ENCODE results near the gene CCDC78. TPM values are rescaled to one million over a fixed set of nuclear protein-coding genes. Genes with fewer than 3 reads are reported as not detected.

CCDC78 gene
- total and polyA plus RNA-seq, 2 of the 13 experiments (the other 11 are each of a cell fraction or from before 2014, with no cell fraction given), result 0.53 to 1.5 TPM

DNA sequence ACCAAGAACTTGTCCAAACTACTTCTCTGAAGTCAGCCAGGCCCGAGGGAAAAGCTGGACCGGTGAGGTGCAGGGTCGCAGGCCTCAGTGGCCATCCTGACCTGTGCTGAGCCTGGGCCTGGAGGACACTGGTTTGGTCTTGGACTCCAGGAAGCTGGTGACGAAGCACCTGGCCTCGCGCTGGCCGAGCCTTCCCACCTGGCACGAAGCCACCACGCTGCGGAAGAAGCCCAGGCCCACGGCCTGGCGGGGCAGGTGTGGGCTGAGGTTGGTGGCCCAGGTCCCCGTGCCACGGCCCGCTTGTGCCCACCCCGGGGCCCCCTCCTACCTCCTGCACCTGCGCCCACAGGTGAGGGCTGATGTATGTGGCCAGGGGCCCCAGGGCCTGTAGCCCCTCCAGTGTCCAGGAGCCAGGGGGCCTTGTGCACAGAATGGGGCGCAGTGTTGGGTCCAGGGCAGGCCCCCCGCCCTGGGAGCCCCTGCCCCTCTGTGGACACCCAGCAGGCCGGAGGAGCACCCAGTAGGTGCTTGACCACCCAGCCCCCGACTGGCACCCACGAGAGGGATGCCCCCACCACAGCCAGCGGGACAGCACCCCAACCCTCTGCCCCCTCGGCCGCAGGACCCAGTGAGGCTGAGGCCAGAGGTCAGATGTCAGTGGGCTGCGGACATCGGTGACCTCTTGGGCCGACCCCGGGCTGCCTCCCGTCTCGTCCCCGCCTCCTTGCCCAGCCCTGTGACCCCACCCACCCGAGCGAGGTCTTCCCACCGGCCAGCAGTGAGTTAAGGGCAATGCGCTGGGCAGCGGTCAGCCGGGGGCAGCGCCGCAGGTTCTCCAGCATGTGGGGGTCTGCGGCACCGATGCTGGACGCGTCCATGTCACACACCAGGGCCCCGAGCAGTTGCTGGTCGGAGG lies 48.1 kb upstream of the CCDC78 start:
- Histone ChIP-seq H3K27me3 (ENCODE audit: control insufficient read depth in 1 of 2, insufficient read depth in 2 of 2, low read length in 2 of 2) (peaks cover 7 to 40% of the 10 kb centered on the region in 2 experiments), H3K36me3 (replicated peaks in 1 of 2; ENCODE audit: control insufficient read depth in 1 of 2, insufficient read depth in 2 of 2, low read length in 2 of 2) (no peaks in the 10 kb centered on the region), H3K4me3 (replicated peaks in 1 of 3; ENCODE audit: insufficient read depth in 1 of 3, low read depth in 2 of 3, low read length in 3 of 3) (no peak overlapping the region), H3K4me1 (ENCODE audit: insufficient read depth, low read length) (no peaks in the 10 kb centered on the region), H3K4me2 (ENCODE audit: low read depth, low read length) (no peak overlapping the region), H3K9ac (ENCODE audit: insufficient read depth, low read depth, low read length) (no peak overlapping the region), H3K9me3 (ENCODE audit: low read length) (no peaks in the 10 kb centered on the region), H3K27ac (ENCODE audit: extremely low read length, insufficient read depth, low read length) (no peak overlapping the region), H4K20me1 (ENCODE audit: insufficient read depth, low read length) (0 out of 2 replicates have a peak, but pooled peaks cover 2% of the 10 kb centered on the region), H2AFZ (ENCODE audit: low read length) (no peak overlapping the region), H3K79me2 (ENCODE audit: insufficient read depth, low read length) (no peaks in the 10 kb centered on the region)
- DNase-seq (ENCODE audit: low spot score) (no peak), FAIRE-seq (no peak), ATAC-seq (no peak)
- BruUV-seq (replicated peaks), result no TSS peak
- CTCF ChIA-PET (ENCODE audit: low intra/inter-chr PET ratio, low total read pairs), result no interaction called here
- TF ChIP-seq POGZ (CRISPR knock-in tag; IDR thresholded peaks at IDR 0.05) (no peak), KMT2A (CRISPR knock-in tag; IDR thresholded peaks at IDR 0.05) (no peak), XBP1 (CRISPR knock-in tag; IDR thresholded peaks at IDR 0.05) (no peak), POLR2AphosphoS5 (IDR thresholded peaks at IDR 0.05; ENCODE audit: low read depth, low read length) (no peak), ZNF660 (CRISPR knock-in tag; IDR thresholded peaks at IDR 0.05; ENCODE audit: borderline replicate concordance, low read depth) (no peak), MTF2 (CRISPR knock-in tag; IDR thresholded peaks at IDR 0.05; ENCODE audit: borderline replicate concordance) (no peak), ZNF777 (CRISPR knock-in tag; IDR thresholded peaks at IDR 0.05) (no peak), SOX6 (IDR thresholded peaks at IDR 0.05) (no peak), SOX6 (CRISPR knock-in tag; IDR thresholded peaks at IDR 0.05) (no peak), JUND (CRISPR knock-in tag; IDR thresholded peaks at IDR 0.05) (no peak), ZNF382 (CRISPR knock-in tag; IDR thresholded peaks at IDR 0.05; ENCODE audit: borderline replicate concordance) (no peak), HES4 (CRISPR knock-in tag; IDR thresholded peaks at IDR 0.05; ENCODE audit: borderline replicate concordance) (no peak), NFIB (CRISPR knock-in tag; IDR thresholded peaks at IDR 0.05; ENCODE audit: borderline replicate concordance) (no peak), MEIS1 (CRISPR knock-in tag; IDR thresholded peaks at IDR 0.05; ENCODE audit: borderline replicate concordance) (no peak), ETV5 (CRISPR knock-in tag; IDR thresholded peaks at IDR 0.05; ENCODE audit: borderline replicate concordance) (no peak), SALL1 (CRISPR knock-in tag; IDR thresholded peaks at IDR 0.05) (no peak)
- TF ChIP-seq, protein P1, sequence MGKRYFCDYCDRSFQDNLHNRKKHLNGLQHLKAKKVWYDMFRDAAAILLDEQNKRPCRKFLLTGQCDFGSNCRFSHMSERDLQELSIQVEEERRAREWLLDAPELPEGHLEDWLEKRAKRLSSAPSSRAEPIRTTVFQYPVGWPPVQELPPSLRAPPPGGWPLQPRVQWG (CRISPR knock-in tag; IDR thresholded peaks at IDR 0.05; ENCODE audit: borderline replicate concordance, low read depth), result no peak
- TF ChIP-seq, protein P2, sequence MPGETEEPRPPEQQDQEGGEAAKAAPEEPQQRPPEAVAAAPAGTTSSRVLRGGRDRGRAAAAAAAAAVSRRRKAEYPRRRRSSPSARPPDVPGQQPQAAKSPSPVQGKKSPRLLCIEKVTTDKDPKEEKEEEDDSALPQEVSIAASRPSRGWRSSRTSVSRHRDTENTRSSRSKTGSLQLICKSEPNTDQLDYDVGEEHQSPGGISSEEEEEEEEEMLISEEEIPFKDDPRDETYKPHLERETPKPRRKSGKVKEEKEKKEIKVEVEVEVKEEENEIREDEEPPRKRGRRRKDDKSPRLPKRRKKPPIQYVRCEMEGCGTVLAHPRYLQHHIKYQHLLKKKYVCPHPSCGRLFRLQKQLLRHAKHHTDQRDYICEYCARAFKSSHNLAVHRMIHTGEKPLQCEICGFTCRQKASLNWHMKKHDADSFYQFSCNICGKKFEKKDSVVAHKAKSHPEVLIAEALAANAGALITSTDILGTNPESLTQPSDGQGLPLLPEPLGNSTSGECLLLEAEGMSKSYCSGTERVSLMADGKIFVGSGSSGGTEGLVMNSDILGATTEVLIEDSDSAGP (CRISPR knock-in tag; IDR thresholded peaks at IDR 0.05; ENCODE audit: borderline replicate concordance), result no peak
- TF ChIP-seq, protein P3, sequence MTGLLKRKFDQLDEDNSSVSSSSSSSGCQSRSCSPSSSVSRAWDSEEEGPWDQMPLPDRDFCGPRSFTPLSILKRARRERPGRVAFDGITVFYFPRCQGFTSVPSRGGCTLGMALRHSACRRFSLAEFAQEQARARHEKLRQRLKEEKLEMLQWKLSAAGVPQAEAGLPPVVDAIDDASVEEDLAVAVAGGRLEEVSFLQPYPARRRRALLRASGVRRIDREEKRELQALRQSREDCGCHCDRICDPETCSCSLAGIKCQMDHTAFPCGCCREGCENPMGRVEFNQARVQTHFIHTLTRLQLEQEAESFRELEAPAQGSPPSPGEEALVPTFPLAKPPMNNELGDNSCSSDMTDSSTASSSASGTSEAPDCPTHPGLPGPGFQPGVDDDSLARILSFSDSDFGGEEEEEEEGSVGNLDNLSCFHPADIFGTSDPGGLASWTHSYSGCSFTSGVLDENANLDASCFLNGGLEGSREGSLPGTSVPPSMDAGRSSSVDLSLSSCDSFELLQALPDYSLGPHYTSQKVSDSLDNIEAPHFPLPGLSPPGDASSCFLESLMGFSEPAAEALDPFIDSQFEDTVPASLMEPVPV (CRISPR knock-in tag; IDR thresholded peaks at IDR 0.05), result no peak
- TF ChIP-seq, protein P4, sequence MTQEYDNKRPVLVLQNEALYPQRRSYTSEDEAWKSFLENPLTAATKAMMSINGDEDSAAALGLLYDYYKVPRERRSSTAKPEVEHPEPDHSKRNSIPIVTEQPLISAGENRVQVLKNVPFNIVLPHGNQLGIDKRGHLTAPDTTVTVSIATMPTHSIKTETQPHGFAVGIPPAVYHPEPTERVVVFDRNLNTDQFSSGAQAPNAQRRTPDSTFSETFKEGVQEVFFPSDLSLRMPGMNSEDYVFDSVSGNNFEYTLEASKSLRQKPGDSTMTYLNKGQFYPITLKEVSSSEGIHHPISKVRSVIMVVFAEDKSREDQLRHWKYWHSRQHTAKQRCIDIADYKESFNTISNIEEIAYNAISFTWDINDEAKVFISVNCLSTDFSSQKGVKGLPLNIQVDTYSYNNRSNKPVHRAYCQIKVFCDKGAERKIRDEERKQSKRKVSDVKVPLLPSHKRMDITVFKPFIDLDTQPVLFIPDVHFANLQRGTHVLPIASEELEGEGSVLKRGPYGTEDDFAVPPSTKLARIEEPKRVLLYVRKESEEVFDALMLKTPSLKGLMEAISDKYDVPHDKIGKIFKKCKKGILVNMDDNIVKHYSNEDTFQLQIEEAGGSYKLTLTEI (CRISPR knock-in tag; conservative IDR thresholded peaks at IDR 0.05), result no peak
- 52% methylated on average over 16 of the region's 46 CpGs for WGBS (ENCODE audit: low lambda C conversion rate)
- in situ Hi-C loops (cut with HindIII; ENCODE audit: extremely low pct_ligation_motif_present, low pct_unique_long_range_greater_than_20kb) (no loop called here), intact Hi-C loops (cut with micrococcal nuclease; ENCODE audit: unreplicated experiment) (no loop called here)
- POLR2A ChIA-PET, result no interaction called here
